K562 (cell line): ENCODE data around the gene C16orf74. TPM values are rescaled to one million over a fixed set of nuclear protein-coding genes. Genes with fewer than 3 reads are reported as not detected.
A peak's percentile ranks its signal among the peaks of the same experiment; 100 is the strongest.

Source experiments
- ATAC-seq: fragments of 200-7000 bp; cut with Tn5 transposase; 3 replicates; pipeline ENCODE4 v1.9.1; 2020; ENCODE audit warnings: moderate library complexity
- BruUV-seq: library from RNA; stranded (reverse); fragments of 400-500 nt; replicated peaks from 2 replicates; lab custom pipeline; 2021; lab: Mats Ljungman, UMichigan
- CTCF ChIA-PET: fragments of 300-600 bp; formaldehyde crosslinking; extraction: SDS; loops from one replicate; lab custom pipeline; 2021; ENCODE audit warnings: low intra/inter-chr PET ratio; lab: Yijun Ruan, JAX
- POLR2A ChIA-PET: fragments of 300-600, 350-650 bp; sonication (Branson Sonifier 250); formaldehyde crosslinking; extraction: SDS; loops from one replicate; lab custom pipeline; 2021; ENCODE audit warnings: antibody characterized with exemption, inconsistent platforms; lab: Yijun Ruan, JAX
- DNase-seq, 4 experiments: peaks; one replicate each; pipeline versions ENCODE4 v3.0.0 to v3.0.0-alpha.2; 2011 to 2018; ENCODE audit warnings: low spot score in 3 of 4, mixed read lengths in 3 of 4; ENCODE audit errors: extremely low read depth in 1 of 4
- FAIRE-seq: peaks from 2 replicates; lab custom pipeline; 2011; peaks lifted over from hg19 to GRCh38; lab: Jason Lieb, UNC
- H2AFZ ChIP-seq: 2 replicates; pipeline ENCODE4 v1.6.0; 2011; ENCODE audit warnings: low read depth, low read length, control low read depth, inconsistent platforms
- H3K27ac ChIP-seq: fragments of 200-600 bp; 3 replicates; pipeline ENCODE4 v1.8.0; 2011; ENCODE audit warnings: low read depth, mild to moderate bottlenecking, control low read depth, inconsistent platforms, low read length, moderate library complexity, mixed read lengths; ENCODE audit errors: extremely low read depth
- H3K27me3 ChIP-seq, 2 experiments: fragments of 300-600 bp in 1 of 2; 2 replicates in 1 of 2; 3 replicates in 1 of 2; pipeline versions ENCODE4 v1.6.0 to v1.8.0; 2011; ENCODE audit warnings: inconsistent platforms in 2 of 2, low read length in 2 of 2, mild to moderate bottlenecking in 1 of 2, mixed read lengths in 1 of 2, moderate library complexity in 1 of 2; ENCODE audit not compliant: control insufficient read depth in 2 of 2, insufficient read depth in 2 of 2
- H3K36me3 ChIP-seq: fragments of 300-600 bp; 3 replicates; pipeline ENCODE4 v1.8.0; 2011; ENCODE audit warnings: mild to moderate bottlenecking, low read length, inconsistent platforms; ENCODE audit not compliant: control insufficient read depth, insufficient read depth
- H3K4me1 ChIP-seq, 2 experiments: fragments of 200-600 bp in 1 of 2; replicated peaks in 1 of 2; 2 replicates in 1 of 2; 3 replicates in 1 of 2; pipeline versions ENCODE4 v1.5.1 to v1.8.0; 2011; ENCODE audit warnings: inconsistent platforms in 2 of 2, low read length in 2 of 2, mild to moderate bottlenecking in 1 of 2, mixed read lengths in 1 of 2, moderate library complexity in 1 of 2; ENCODE audit not compliant: control insufficient read depth in 2 of 2, insufficient read depth in 2 of 2
- H3K4me2 ChIP-seq: 2 replicates; pipeline ENCODE4 v1.6.1; 2011; ENCODE audit warnings: low read length, control low read depth, inconsistent platforms, mixed read lengths; ENCODE audit not compliant: insufficient read depth
- H3K4me3 ChIP-seq: fragments of 200-600 bp; sonication (generic), shearing (Covaris generic); 2 replicates; pipeline ENCODE4 v1.5.1; 2016; ENCODE audit warnings: control low read depth, inconsistent platforms
- H3K79me2 ChIP-seq: fragments of 200-600 bp; 3 replicates; pipeline ENCODE4 v1.8.0; 2011; ENCODE audit warnings: low read length, inconsistent platforms; ENCODE audit not compliant: control insufficient read depth, insufficient read depth
- H3K9ac ChIP-seq, 2 experiments: 2 replicates each; pipeline versions ENCODE4 v1.6.0 to v1.6.1; 2011; ENCODE audit warnings: low read depth in 2 of 2, low read length in 2 of 2, control low read depth in 1 of 2, inconsistent platforms in 1 of 2, mild to moderate bottlenecking in 1 of 2, mixed read lengths in 1 of 2; ENCODE audit not compliant: insufficient read depth in 1 of 2
- H3K9me1 ChIP-seq: one replicate; pipeline ENCODE4 v1.6.0; 2011; ENCODE audit warnings: inconsistent platforms, mild to moderate bottlenecking, low read length, moderate library complexity; ENCODE audit not compliant: control insufficient read depth, insufficient read depth
- H3K9me3 ChIP-seq: replicated peaks from 2 replicates; pipeline ENCODE4 v1.5.1; 2011; ENCODE audit warnings: low read depth, low read length, inconsistent platforms; ENCODE audit not compliant: control insufficient read depth, insufficient read depth
- H4K20me1 ChIP-seq: replicated peaks from 2 replicates; pipeline ENCODE4 v1.6.1; 2011; ENCODE audit warnings: low read length, inconsistent platforms, mixed read lengths; ENCODE audit not compliant: control insufficient read depth, insufficient read depth
- ARID3B ChIP-seq: fragments of 250-450 bp; sonication (Bioruptor Pico); IDR thresholded peaks from 2 replicates; pipeline ENCODE4 v1.4.0; 2020; ENCODE audit warnings: borderline replicate concordance
- ASH1L ChIP-seq: fragments of 450-650 bp; IDR thresholded peaks from 2 replicates; pipeline ENCODE4 v1.6.1; 2018; ENCODE audit warnings: borderline replicate concordance, mild to moderate bottlenecking, low read depth; ENCODE audit not compliant: partially characterized antibody
- DIDO1 ChIP-seq: fragments of 450-650 bp; IDR thresholded peaks from 2 replicates; pipeline ENCODE4 v1.6.1; 2016; ENCODE audit warnings: low read depth, missing biosample characterization, missing genetic modification characterization
- MAFG ChIP-seq: fragments of 450-650 bp; conservative IDR thresholded peaks from 2 replicates; pipeline ENCODE4 v1.6.1; 2016; ENCODE audit warnings: missing genetic modification characterization, missing compliant biosample characterization
- NCOA1 ChIP-seq: fragments of 450-650 bp; IDR thresholded peaks from 2 replicates; pipeline ENCODE4 v1.6.1; 2016; ENCODE audit warnings: low read depth
- POLR2B ChIP-seq: fragments of 450-650 bp; IDR thresholded peaks from 2 replicates; pipeline ENCODE4 v1.6.1; 2018; ENCODE audit warnings: low read depth; ENCODE audit not compliant: partially characterized antibody
- TAF9B ChIP-seq: fragments of 450-650 bp; IDR thresholded peaks from 2 replicates; pipeline ENCODE4 v1.6.1; 2018; ENCODE audit warnings: mild to moderate bottlenecking; ENCODE audit not compliant: partially characterized antibody
- ZC3H11A ChIP-seq: IDR thresholded peaks from 2 replicates; pipeline ENCODE4 v1.6.1; 2012; ENCODE audit warnings: low read depth, low read length, improper control_type of control experiment
- ZNF121 ChIP-seq: sonication (generic); formaldehyde crosslinking; conservative IDR thresholded peaks from 2 replicates; pipeline ENCODE4 v1.8.0; 2022; ENCODE audit warnings: missing genetic modification reagents
- ZSCAN32 ChIP-seq: fragments of 450-650 bp; formaldehyde crosslinking; IDR thresholded peaks from 2 replicates; pipeline ENCODE4 v1.4.0; 2020; ENCODE audit warnings: mild to moderate bottlenecking, moderate library complexity
- WGBS: fragments of 100-300 bp; shearing (Covaris generic); methylation state at CpG from one replicate; pipeline ENCODE4 v1.1.6; 2016; ENCODE audit warnings: low coverage, mixed read lengths; ENCODE audit not compliant: insufficient coverage; ENCODE audit errors: missing lambda C conversion rate; 5-methylcytosine and 5-hydroxymethylcytosine counted together
- in situ Hi-C: fragments of 300-500 bp; cut with MboI; formaldehyde crosslinking; loops from 4 replicates; pipeline ENCODE4 v1.15.0; 2018; ENCODE audit warnings: inconsistent platforms, mixed read lengths
- intact Hi-C: fragments of 100-400 bp; cut with micrococcal nuclease; formaldehyde crosslinking; loops from 2 replicates; pipeline ENCODE4 v1.14.2; 2022
- polyA plus RNA-seq, 8 experiments: library from polyadenylated mRNA; depleted of rRNA in 4 of 8; stranded (reverse) in 5 of 8; unstranded in 3 of 8; fragments of >200 nt; fragmentation: Nextera tagmentation in 2 of 8; fragmentation: Illumina TruSeq in 1 of 8; extraction: Ambion mirVana in 2 of 8; extraction: Trizol in 1 of 8; gene quantifications; 2 replicates each; pipeline versions ENCODE4 v1.2.1 to v1.2.3, GENCODE V29; 2011 to 2014; ENCODE audit warnings: inconsistent platforms in 1 of 8, missing spikeins in 1 of 8
- total RNA-seq, 7 experiments: library from RNA; depleted of rRNA in 6 of 7; stranded (reverse); fragments of >200 nt in 6 of 7; fragmentation: Illumina TruSeq in 2 of 7; extraction: Trizol in 2 of 7; gene quantifications; 2 replicates each; pipeline versions ENCODE4 v1.2.1 to v1.2.3, GENCODE V29; 2011 to 2021; ENCODE audit warnings: low replicate concordance in 1 of 7

C16orf74 gene
- total and polyA plus RNA-seq, 9 of the 15 experiments (the other 6 are each of a cell fraction or from before 2014, with no cell fraction given) = not detected

GRCh38 chr16:85796599-85796998 is 45.7 kb upstream of the C16orf74 start:
- DNase-seq (no peak), FAIRE-seq (no peak), ATAC-seq (no peak)
- Histone ChIP-seq H3K9me3 (no peaks in the 10 kb centered on the region), H3K27ac (no peak overlapping the region), H3K4me2 (no peak overlapping the region), H3K27me3 (no peaks in the 10 kb centered on the region), H3K9ac (peak overlapping the region in 1 of 2 experiments; percentile 47; a peak in 1 of 4 replicates), H3K4me3 (no peak overlapping the region), H3K4me1 (peaks cover 11 to 13% of the 10 kb centered on the region in 2 experiments; a peak in 4 of 5 replicates), H3K36me3 (peaks cover 72% of the 10 kb centered on the region), H4K20me1 (peaks cover 12% of the 10 kb centered on the region; the same call in 1 of the 2 replicates), H3K79me2 (peaks cover 100% of the 10 kb centered on the region), H2AFZ (no peak overlapping the region), H3K9me1 (peaks cover 8% of the 10 kb centered on the region)
- TF ChIP-seq ASH1L (no peak), ZC3H11A (no peak), ARID3B (CRISPR knock-in tag) (no peak), NCOA1 (no peak), DIDO1 (tag) (no peak), POLR2B (no peak), TAF9B (no peak), ZNF121 (no peak), ZSCAN32 (CRISPR knock-in tag) (no peak), MAFG (tag) (no peak)
- POLR2A ChIA-PET = interaction anchor here (0.9 to 1.9 kb wide), 2 partner anchors 10 to 21 kb away, joined by 3 to 7 read pairs; no protein-coding TSS in a partner anchor
- CTCF ChIA-PET = no interaction called here
- WGBS = 93% methylated on average over 7 of the region's 7 CpGs
- in situ Hi-C loops (no loop called here), intact Hi-C loops (no loop called here)
- no TSS peak for BruUV-seq
